Mesenchymal stem cell (in vitro differentiated cells and primary cell): ENCODE results near the gene NT5C3A.
"Not testable (repeated sequence)": the region's sequence is repeated elsewhere in the genome, so short reads cannot be mapped to it uniquely, and the experiment has no call there.

ENCODE experiments used
- DNase-seq: peaks from one replicate; pipeline ENCODE4 v3.0.0-alpha.2; 2013
- H2AFZ ChIP-seq: one replicate; pipeline ENCODE4 v1.6.1; 2013; ENCODE audit warnings: low read depth, mild to moderate bottlenecking, control low read depth, inconsistent platforms, low read length, moderate library complexity
- H2AK5ac ChIP-seq: 2 replicates; pipeline ENCODE4 v1.6.1; 2013; ENCODE audit warnings: low read length, moderate library complexity, mild to moderate bottlenecking, inconsistent platforms; ENCODE audit not compliant: severe bottlenecking
- H2BK120ac ChIP-seq: one replicate; pipeline ENCODE4 v1.6.1; 2013; ENCODE audit warnings: low read depth, mild to moderate bottlenecking, inconsistent platforms, low read length, moderate library complexity
- H2BK12ac ChIP-seq, 2 experiments: one replicate each; pipeline ENCODE4 v1.6.1; 2013; ENCODE audit warnings: inconsistent platforms in 2 of 2, low read length in 2 of 2, mild to moderate bottlenecking in 2 of 2, moderate library complexity in 2 of 2, control low read depth in 1 of 2
- H2BK15ac ChIP-seq: one replicate; pipeline ENCODE4 v1.6.1; 2013; ENCODE audit warnings: mild to moderate bottlenecking, low read depth, inconsistent platforms; ENCODE audit not compliant: poor library complexity, severe bottlenecking
- H2BK5ac ChIP-seq: 2 replicates; pipeline ENCODE4 v1.6.1; 2013; ENCODE audit warnings: low read depth, mild to moderate bottlenecking, low read length, control low read depth, inconsistent platforms; ENCODE audit not compliant: poor library complexity, severe bottlenecking
- H3K14ac ChIP-seq, 2 experiments: one replicate each; pipeline ENCODE4 v1.6.1; 2013; ENCODE audit warnings: inconsistent platforms in 2 of 2, low read length in 2 of 2, control low read depth in 1 of 2, mild to moderate bottlenecking in 1 of 2, moderate library complexity in 1 of 2
- H3K18ac ChIP-seq, 2 experiments: one replicate each; pipeline ENCODE4 v1.6.1; 2013; ENCODE audit warnings: inconsistent platforms in 2 of 2, low read length in 2 of 2, control low read depth in 1 of 2, low read depth in 1 of 2, mild to moderate bottlenecking in 1 of 2
- H3K23ac ChIP-seq, 2 experiments: one replicate each; pipeline ENCODE4 v1.6.1; 2013; ENCODE audit warnings: inconsistent platforms in 2 of 2, low read length in 2 of 2, mild to moderate bottlenecking in 2 of 2, moderate library complexity in 2 of 2, control low read depth in 1 of 2
- H3K27ac ChIP-seq: 2 replicates; pipeline ENCODE4 v1.5.1; 2013; ENCODE audit warnings: mild to moderate bottlenecking, moderate library complexity, low read length, control low read depth, inconsistent platforms; ENCODE audit not compliant: poor library complexity, severe bottlenecking
- H3K27me3 ChIP-seq, 2 experiments: 2 replicates each; pipeline versions ENCODE4 v1.6.1 to v1.7.0; 2013; ENCODE audit warnings: low read length in 2 of 2, mild to moderate bottlenecking in 2 of 2, moderate library complexity in 2 of 2, control low read depth in 1 of 2, inconsistent platforms in 1 of 2; ENCODE audit not compliant: control insufficient read depth in 1 of 2, insufficient read depth in 1 of 2
- H3K36me3 ChIP-seq, 2 experiments: 2 replicates each; pipeline versions ENCODE4 v1.6.1 to v1.7.0; 2013; ENCODE audit warnings: low read length in 2 of 2, control low read depth in 1 of 2, inconsistent platforms in 1 of 2, low read depth in 1 of 2, mild to moderate bottlenecking in 1 of 2; ENCODE audit not compliant: insufficient read depth in 2 of 2, control insufficient read depth in 1 of 2
- H3K4ac ChIP-seq, 2 experiments: one replicate each; pipeline ENCODE4 v1.6.1; 2013; ENCODE audit warnings: inconsistent platforms in 2 of 2, low read length in 2 of 2, mild to moderate bottlenecking in 2 of 2, moderate library complexity in 2 of 2, control low read depth in 1 of 2, low read depth in 1 of 2
- H3K4me1 ChIP-seq: 2 replicates; pipeline ENCODE4 v1.6.1; 2013; ENCODE audit warnings: low read depth, low read length, control low read depth; ENCODE audit not compliant: control insufficient read depth, insufficient read depth
- H3K4me2 ChIP-seq: 2 replicates; pipeline ENCODE4 v1.6.1; 2013; ENCODE audit warnings: low read length, mild to moderate bottlenecking, inconsistent platforms; ENCODE audit not compliant: poor library complexity, severe bottlenecking
- H3K4me3 ChIP-seq, 2 experiments: 2 replicates each; pipeline versions ENCODE4 v1.5.1 to v1.7.0; 2013; ENCODE audit warnings: low read length in 2 of 2, mild to moderate bottlenecking in 2 of 2, control low read depth in 1 of 2, low read depth in 1 of 2; ENCODE audit not compliant: insufficient read depth in 1 of 2
- H3K79me1 ChIP-seq: replicated peaks from 2 replicates; pipeline ENCODE4 v1.6.1; 2013; ENCODE audit warnings: mild to moderate bottlenecking, control low read depth, low read length, inconsistent platforms; ENCODE audit not compliant: poor library complexity, severe bottlenecking
- H3K9ac ChIP-seq: 2 replicates; pipeline ENCODE4 v1.7.0; 2013; ENCODE audit warnings: mild to moderate bottlenecking, low read length, moderate library complexity
- H3K9me3 ChIP-seq: 2 replicates; pipeline ENCODE4 v1.7.0; 2013; ENCODE audit warnings: mild to moderate bottlenecking, low read length; ENCODE audit not compliant: control insufficient read depth
- H4K8ac ChIP-seq: one replicate; pipeline ENCODE4 v1.6.1; 2013; ENCODE audit warnings: inconsistent platforms, mild to moderate bottlenecking, low read length, moderate library complexity
- H4K91ac ChIP-seq: one replicate; pipeline ENCODE4 v1.6.1; 2013; ENCODE audit warnings: mild to moderate bottlenecking, low read length, inconsistent platforms
- WGBS: methylation state at CpG from one replicate; pipeline ENCODE4 v1.1.7; 2013; ENCODE audit warnings: mixed read lengths; 5-methylcytosine and 5-hydroxymethylcytosine counted together

The NT5C3A gene

GRCh38 chr7:33101906-33102305 is 39.3 kb upstream of the NT5C3A start:
- Histone ChIP-seq H2BK5ac (no peak overlapping the region), H2AFZ (no peak overlapping the region), H3K9me3 (no peaks in the 10 kb centered on the region), H3K4ac (no peak overlapping the region), H3K14ac (no peak overlapping the region), H3K9ac (no peak overlapping the region), H3K79me1 (peaks cover 34% of the 10 kb centered on the region), H3K27me3 (no peaks in the 10 kb centered on the region), H3K4me1 (no peaks in the 10 kb centered on the region), H3K18ac (no peak overlapping the region), H3K4me3 (no peak overlapping the region), H3K23ac (no peak overlapping the region), H4K8ac (no peak overlapping the region), H4K91ac (no peak overlapping the region), H2BK12ac (no peak overlapping the region), H2BK15ac (no peak overlapping the region), H2BK120ac (no peak overlapping the region), H3K36me3 (peaks cover 31 to 64% of the 10 kb centered on the region in 2 experiments), H3K27ac (no peak overlapping the region), H2AK5ac (no peak overlapping the region), H3K4me2 (no peak overlapping the region)
- no peak for DNase-seq
- 100% methylated on average over 1 of the region's 3 CpGs for WGBS

- Histone ChIP-seq H4K8ac (no peak overlapping the region), H3K14ac (no peak overlapping the region), H3K4me2 (no peak overlapping the region), H3K27me3 (no peaks in the 10 kb centered on the region), H3K23ac (no peak overlapping the region), H2AFZ (no peak overlapping the region), H3K79me1 (peaks cover 34% of the 10 kb centered on the region), H4K91ac (no peak overlapping the region), H3K36me3 (peaks cover 35 to 75% of the 10 kb centered on the region in 2 experiments), H3K27ac (no peak overlapping the region), H3K4ac (no peak overlapping the region), H2AK5ac (no peak overlapping the region), H2BK120ac (no peak overlapping the region), H3K9ac (no peak overlapping the region), H3K18ac (no peak overlapping the region), H3K4me1 (no peaks in the 10 kb centered on the region), H2BK15ac (no peak overlapping the region), H3K9me3 (no peaks in the 10 kb centered on the region), H2BK12ac (no peak overlapping the region), H2BK5ac (no peak overlapping the region), H3K4me3 (no peak overlapping the region)
- WGBS: 100% methylated on average over 3 of the region's 3 CpGs
- no peak for DNase-seq
Measured at GRCh38 chr7:33100770-33101169, 38.2 kb upstream of the NT5C3A start.

GRCh38 chr7:33099154-33099940 is 36.8 kb upstream of the NT5C3A start:
- Histone ChIP-seq H2BK5ac (no peak overlapping the region), H2BK15ac (no peak overlapping the region), H3K27me3 (no peaks in the 10 kb centered on the region), H3K4me3 (no peak overlapping the region), H4K8ac (no peak overlapping the region), H3K23ac (no peak overlapping the region), H3K79me1 (peaks cover 30% of the 10 kb centered on the region), H3K9ac (no peak overlapping the region), H2BK120ac (no peak overlapping the region), H2AK5ac (no peak overlapping the region), H3K4ac (no peak overlapping the region), H3K4me2 (no peak overlapping the region), H2AFZ (no peak overlapping the region), H3K18ac (no peak overlapping the region), H3K27ac (no peak overlapping the region), H3K4me1 (no peaks in the 10 kb centered on the region), H4K91ac (no peak overlapping the region), H3K14ac (no peak overlapping the region), H2BK12ac (no peak overlapping the region), H3K36me3 (peaks cover 37 to 87% of the 10 kb centered on the region in 2 experiments), H3K9me3 (no peaks in the 10 kb centered on the region)
- DNase-seq: no peak
- WGBS: 77% methylated on average over 4 of the region's 4 CpGs

- H3K27me3 ChIP-seq: not testable (repeated sequence)
- 100% methylated on average over 3 of the region's 6 CpGs for WGBS
Measured at GRCh38 chr7:33094745-33095275, 32.2 kb upstream of the NT5C3A start.

More at GRCh38 chr7:33094745-33095275, 32.2 kb upstream of the NT5C3A start:
- not testable (repeated sequence) for H3K79me1 ChIP-seq, H3K4me1 ChIP-seq, H3K9ac ChIP-seq, H2BK120ac ChIP-seq, H2BK5ac ChIP-seq, H2BK12ac ChIP-seq, H2AFZ ChIP-seq, H2BK15ac ChIP-seq, H3K27ac ChIP-seq, H4K91ac ChIP-seq, H3K23ac ChIP-seq, H3K4ac ChIP-seq, DNase-seq, H3K18ac ChIP-seq, H3K4me2 ChIP-seq, H3K4me3 ChIP-seq, H3K9me3 ChIP-seq, H4K8ac ChIP-seq, H3K14ac ChIP-seq, H2AK5ac ChIP-seq
- peaks cover 26 to 69% of the 10 kb centered on the region in 2 experiments for H3K36me3 ChIP-seq
